NOMO-1 treated with dmso at 0.1 percent for 144 hours (cell line): Measurements from ENCODE around the gene SPATA20.

Experiments used
- DNase-seq: peaks from one replicate; lab custom pipeline; 2025; ENCODE audit not compliant: unreplicated experiment; lab: John Stamatoyannopoulos, UW

The SPATA20 gene

DNA sequence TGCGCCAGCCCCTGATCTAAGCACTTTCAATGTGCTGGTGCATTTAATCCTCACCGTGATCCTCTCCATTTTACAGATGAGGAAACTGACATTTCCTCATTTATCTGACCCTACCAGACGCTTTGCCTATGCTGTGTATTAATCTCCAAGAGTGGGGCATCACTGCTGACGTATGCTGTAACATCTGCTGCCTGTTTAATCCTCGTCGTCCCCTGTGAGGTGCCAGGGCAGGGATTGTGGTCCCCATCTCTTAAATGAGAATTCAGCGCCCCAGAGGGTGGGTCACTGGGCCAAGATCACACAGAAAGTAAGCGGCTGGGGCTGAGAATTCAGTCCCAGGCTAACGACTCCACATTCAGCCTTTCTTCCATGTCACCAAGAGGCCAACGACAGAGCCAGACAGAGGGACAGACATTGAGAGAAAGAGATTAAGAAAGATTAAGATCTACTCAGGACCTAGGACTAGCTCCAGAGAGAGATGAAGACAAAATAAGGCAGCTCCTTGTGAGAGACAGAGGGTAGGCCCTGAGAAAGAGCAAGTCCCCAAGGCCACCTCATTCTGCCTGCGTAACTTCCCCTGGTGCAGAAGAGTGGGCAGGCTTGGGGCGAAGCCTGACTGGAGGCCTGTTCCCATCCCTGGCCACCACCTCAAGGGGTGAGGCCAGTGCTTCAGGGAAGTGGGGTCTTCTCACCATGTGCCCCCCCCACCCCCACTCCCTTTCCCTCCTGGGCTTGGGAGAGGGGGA is 27.1 kb downstream of the SPATA20 start:
- DNase-seq = no peak

- DNase-seq = no peak
Observed at GRCh38 chr17:50575581-50576210, 28.7 kb downstream of the SPATA20 start.

GRCh38 chr17:50576864-50577263 is 29.9 kb downstream of the SPATA20 start:
- DNase-seq = no peak

GRCh38 chr17:50577451-50577954 is 30.5 kb downstream of the SPATA20 start:
- no peak for DNase-seq

GRCh38 chr17:50578173-50578572 is 31.2 kb downstream of the SPATA20 start:
- DNase-seq = no peak

GRCh38 chr17:50579399-50579798 is 32.4 kb downstream of the SPATA20 start:
- no peak for DNase-seq

GRCh38 chr17:50580646-50581045 is 33.7 kb downstream of the SPATA20 start:
- no peak for DNase-seq

DNA sequence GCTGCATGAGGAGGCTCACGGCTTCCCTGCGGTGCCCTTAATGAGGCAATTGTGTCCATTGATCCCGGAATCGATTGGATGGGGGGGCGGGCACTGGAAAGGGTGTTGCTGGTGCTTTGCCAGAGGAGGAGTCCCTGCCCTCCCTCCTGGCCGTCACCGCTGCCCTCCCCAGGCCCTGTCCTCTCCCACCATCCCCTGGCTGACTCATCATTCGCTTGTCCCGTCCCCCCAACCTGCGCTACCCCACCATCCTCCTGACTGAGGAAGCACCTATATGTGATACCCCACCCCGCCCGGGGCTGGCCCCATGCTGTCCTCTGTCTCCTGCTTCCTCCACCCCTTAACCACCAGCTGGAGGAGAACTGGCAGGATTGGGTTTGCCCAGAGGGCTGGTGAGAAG is 34.3 kb downstream of the SPATA20 start:
- DNase-seq = no peak

DNA sequence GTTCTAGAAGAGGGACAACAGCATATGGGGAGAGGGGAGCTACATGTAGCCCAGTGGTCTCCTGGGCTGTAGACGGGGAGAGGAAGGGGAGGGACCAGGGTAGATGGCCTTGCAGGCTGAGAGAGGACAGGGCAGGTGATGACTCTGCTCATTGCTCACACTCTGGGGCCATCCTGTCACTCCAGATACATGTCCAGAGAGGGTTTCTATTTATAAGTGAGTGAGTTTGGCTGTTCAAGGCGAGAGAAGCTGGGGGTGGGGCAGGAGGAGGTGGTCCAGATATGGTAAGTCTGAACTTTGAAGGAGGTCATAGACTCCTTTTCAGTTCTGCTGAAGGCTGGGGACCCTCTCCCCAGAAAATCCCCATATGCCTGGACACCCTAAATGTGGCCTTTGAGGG is 35.8 kb downstream of the SPATA20 start:
- no peak for DNase-seq

DNA sequence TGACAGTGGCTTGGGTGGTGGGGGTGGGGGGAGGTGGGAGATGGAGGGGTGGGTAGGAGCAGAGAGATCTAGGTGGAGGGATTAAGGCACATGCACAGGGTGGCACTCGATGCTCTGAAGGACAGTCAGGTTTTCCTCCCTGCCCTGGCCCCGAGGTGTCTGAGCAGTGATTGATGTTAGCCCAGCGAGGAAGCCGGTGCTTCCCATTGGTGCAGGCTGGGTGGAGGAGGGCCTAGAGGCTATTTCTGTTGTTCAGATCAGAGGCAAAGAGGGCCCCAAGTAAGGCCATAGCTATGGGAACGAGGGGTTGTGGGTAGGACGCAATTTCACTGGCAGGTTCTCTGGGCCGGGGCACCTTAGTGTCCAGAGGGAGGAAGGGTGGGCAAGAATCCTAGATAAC is 36.7 kb downstream of the SPATA20 start:
- DNase-seq = no peak

DNA sequence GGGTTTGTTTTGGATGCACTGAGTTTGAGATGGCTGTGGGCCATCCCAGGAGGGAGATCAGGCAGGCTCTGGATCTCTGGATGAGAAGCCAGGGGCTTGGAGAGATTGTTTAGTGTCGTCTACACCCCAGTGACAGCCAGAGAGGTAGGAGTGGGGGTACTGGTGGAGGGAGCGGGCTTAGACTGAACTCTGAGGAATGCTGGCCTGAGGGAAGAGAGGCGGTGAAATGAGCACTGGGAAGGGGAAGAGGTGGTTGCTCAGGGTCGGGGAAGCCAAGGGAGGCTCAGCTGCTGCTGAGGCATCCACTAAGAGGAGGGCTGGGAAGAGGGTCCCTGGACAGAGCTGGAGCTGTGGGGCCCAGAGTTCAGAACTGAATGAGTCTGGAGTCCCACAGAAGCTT is 37.1 kb downstream of the SPATA20 start:
- DNase-seq = no peak

DNA sequence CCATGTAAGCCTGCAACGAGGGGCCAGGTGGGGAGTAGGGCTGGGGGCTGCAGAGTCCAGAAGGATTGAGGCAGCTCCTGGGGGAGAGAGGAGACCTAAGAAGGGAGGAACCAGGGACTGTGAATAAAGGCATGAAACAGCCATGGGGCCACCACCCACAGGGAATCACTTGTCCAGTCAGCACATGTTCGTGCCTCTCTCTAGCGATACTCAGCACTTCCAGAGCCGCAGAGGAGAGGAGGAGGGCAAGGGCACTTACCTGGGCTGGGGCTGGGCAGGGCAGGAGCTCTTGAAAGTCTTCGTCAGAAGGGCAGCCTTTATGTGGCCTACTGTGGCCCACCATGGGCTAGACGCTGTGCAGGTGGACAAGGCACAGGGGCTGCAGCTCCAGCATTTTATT is 37.8 kb downstream of the SPATA20 start:
- DNase-seq = no peak

- DNase-seq = no peak
Observed at GRCh38 chr17:50585346-50585745, 38.4 kb downstream of the SPATA20 start.

DNA sequence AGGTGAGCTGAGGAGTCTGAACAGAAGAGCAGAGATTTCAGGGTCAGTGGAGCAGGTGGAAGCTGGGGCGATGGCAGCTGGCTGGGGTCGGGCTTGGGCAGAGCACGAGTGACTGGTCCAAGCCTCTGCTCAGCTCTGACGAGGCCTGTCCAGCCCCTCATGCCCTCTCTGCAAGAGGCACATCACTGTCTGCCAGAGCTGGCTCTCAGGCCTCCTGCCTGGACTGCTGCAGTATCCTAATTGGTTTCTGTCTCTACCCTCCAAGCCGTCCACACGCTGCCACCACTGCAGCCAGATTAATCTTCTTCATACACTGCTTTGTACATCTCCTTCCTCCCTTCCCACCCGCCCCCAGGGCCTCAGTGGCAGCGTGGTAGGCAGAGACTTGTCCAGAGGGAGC is 38.9 kb downstream of the SPATA20 start:
- DNase-seq = no peak

GRCh38 chr17:50586421-50587247 is 39.7 kb downstream of the SPATA20 start:
- no peak for DNase-seq

GRCh38 chr17:50587571-50587970 is 40.6 kb downstream of the SPATA20 start:
- DNase-seq = no peak

DNA sequence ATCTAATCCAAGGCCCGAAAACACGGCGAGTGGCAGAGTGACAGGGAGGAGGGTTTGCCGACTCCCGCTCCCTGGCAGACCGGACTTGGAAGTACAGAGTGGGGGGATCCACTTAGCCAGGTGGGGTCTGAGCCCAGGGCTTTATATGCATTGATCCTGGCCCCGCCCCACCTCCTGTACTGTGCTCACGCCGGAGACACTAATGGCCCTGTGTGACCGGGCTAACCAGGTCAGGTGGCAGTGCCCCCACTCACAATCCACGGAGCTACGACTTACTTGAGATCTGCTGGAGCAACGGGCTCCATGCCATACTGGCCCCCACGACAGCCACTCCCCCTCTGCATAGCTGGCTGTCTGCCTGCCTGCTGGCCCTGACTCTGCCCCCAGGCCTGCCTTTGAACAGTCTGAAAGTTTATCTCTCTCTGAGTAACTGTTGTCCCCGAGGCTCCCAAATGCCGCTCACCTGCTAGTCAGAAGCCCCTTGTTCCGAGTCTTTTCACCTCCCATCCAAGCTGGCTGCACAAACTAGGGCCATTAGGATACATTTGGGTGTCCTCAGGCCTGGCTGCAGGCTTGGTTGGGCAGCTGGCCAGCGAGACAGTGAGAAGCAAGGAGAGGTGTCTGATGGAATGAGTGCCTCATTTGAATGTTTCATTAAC is 41.5 kb downstream of the SPATA20 start:
- no peak for DNase-seq

- no peak for DNase-seq
Observed at GRCh38 chr17:50589095-50589705, 42.2 kb downstream of the SPATA20 start.

- DNase-seq = no peak
Observed at GRCh38 chr17:50590946-50591737, 44.2 kb downstream of the SPATA20 start.

GRCh38 chr17:50593321-50593720 is 46.3 kb downstream of the SPATA20 start:
- no peak for DNase-seq
